ENCODE data around the gene ZNF221. TPM values are rescaled to one million over a fixed set of nuclear protein-coding genes. Genes with fewer than 3 reads are reported as not detected.

Gene ZNF221
- total RNA-seq, 1 donor from 2014 or later: 24.6 TPM

DNA sequence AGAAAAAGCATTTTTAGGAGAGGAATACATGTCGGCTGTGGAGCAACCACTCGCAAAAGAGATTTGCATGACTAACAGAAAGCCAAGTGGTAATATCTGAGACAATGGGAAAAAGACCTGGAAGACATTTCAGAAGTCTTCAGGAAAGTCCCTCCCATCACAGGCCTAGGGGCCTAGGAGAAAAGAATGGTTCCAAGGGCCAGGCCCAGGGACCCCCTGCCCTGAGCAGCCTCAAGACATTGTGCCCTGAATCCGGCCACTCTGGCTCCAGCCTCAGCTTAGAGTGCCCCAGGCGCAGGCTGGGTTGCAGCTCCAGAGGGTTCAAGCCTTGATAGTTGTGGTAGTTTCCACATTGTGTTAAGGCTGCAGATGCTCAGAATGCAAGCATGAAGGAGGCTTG lies 9.4 kb downstream of the ZNF221 start:
- no peak for DNase-seq

DNA sequence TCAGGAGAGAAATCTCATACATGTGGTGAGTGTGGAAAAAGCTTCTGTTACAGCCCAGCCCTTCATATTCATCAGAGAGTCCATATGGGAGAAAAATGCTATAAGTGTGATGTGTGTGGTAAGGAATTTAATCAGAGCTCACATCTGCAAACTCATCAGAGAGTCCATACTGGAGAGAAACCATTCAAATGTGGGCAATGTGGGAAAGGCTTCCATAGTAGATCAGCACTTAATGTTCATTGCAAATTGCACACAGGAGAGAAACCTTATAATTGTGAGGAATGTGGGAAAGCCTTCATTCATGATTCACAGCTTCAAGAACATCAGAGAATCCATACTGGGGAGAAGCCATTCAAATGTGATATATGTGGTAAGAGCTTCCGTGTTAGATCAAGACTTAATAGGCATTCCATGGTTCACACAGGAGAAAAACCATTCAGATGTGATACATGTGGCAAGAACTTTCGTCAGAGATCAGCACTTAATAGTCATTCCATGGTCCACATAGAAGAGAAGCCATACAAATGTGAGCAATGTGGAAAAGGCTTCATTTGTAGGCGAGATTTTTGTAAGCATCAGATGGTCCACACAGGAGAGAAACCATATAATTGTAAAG lies 15.2 kb downstream of the ZNF221 start:
- DNase-seq: no peak

DNA sequence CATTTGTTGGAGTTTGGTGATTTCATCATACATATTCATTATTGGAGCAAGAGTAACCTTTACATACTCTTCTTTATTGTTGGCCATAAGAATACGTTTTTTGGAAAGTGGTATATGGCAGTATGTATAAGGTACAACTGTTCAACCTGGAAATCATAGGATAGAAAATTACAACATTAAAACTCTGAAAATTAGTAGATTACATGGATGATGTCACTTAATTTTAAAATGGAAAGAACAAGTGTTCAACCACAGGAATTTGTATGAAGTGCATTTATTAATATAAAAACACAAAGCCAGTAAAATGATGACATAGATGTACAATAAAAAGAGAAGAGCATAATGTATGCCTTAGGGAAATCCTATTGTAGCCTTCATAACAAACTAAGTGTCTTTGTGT lies 25.7 kb downstream of the ZNF221 start:
- DNase-seq: no peak

DNA sequence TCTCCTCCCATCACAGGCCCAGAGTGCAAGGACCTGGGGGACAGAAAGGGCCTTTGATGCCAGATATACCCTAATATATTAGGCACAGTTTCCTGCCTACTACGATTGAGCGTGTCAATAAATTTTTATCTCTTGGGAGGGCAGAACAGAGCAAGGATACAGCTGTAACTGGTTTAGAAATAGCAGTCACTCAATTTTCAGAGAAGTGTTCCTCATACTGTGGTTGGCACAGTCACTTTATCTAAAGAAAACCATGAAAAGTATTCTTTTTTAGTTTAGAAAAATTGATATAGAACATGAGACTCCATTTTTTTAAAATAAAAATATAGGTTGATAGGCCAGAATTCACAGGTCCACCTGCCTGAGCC lies 32.5 kb downstream of the ZNF221 start:
- DNase-seq: no peak

DNA sequence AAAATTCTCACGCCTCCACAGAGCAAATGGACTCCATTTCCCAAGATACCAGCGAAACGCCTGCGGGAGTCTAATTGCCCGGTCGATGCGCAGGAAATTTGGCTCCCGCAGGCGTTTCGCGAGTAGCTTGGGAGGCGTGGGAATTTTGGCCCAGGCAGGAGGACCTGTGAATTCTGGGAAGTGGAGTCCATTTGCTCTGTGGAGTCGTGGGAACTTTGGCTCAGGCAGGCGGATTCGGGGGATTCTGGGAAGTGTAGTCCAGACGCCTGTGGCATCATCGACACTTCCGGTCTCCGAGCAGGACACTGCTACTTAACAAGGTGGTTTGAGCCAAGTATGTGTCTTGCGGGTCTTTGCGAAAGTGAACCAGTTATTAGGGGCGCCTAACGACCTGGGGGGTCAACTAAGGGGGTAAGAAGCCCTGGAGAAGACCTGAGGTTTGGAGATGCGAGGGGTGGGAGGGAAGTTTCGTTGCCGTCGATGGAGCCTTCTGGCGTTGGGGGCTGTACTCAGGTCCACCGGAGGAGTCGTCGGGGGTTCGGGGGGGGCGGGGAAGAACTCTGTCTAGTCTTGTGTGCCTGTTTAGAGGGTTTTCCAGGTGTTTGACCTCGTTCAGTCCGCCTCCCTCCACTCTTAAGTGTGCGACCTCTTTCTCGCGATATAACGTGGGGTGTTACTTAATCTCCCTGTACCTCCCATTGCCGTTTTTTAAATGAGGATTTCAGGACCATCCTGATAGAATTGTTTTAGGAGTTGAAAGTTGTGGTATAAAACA lies 33.1 kb downstream of the ZNF221 start, which contains the start of gene ZNF155:
TSS of gene ZNF155 (plus strand) at position 277 of the 775 bp plus-strand sequence. CDS start 4,356 bp downstream, outside the sequence.
- peak; percentile 93 for DNase-seq

DNA sequence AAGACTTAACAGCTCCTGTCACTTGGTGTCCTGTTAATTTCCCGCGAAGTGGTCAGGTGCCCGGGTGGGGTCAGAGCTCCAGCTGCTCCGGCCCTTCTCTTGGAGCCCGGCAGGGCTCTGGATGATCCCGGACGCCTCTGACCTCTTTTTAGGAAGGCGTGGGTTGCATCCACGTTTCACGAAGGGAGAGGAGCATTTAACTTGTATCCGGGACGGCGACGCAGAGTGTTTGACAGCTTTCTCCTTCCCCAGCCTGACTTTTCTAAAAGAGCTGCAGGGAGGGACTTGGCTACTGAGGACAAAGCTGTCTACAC lies 33.6 kb downstream of the ZNF221 start:
- DNase-seq: no peak

DNA sequence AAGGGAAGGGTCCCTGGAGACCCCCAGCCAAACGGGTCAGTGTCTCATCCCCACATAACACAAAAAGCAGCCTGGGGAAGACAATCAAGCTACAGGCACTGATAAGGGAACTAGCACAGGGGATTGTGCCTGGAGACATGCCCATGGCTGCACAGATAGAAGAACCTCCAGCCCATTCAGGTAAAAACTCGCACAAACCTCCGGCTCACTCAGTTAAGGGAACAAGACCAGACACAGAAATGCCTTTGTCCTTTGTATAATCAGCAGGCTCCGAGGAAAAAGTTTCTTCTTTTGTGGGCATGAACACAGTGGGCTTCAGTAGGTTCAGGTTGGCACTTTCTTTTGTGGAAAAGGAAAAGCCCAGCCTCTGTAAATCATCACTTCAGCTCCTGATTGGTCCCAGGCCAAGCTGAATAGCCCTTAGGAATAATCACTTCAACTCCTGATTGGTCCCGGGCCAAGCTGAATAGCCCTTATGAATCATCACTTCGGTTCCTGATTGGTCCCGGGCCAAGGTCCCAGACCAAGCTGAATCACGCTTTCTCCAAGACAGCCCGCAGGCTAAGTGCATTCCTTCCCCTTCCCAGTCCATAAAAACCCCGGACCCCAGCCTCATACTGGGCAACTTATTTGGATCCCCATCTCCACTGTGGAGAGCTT lies 46.7 kb downstream of the ZNF221 start:
- no peak for DNase-seq

DNA sequence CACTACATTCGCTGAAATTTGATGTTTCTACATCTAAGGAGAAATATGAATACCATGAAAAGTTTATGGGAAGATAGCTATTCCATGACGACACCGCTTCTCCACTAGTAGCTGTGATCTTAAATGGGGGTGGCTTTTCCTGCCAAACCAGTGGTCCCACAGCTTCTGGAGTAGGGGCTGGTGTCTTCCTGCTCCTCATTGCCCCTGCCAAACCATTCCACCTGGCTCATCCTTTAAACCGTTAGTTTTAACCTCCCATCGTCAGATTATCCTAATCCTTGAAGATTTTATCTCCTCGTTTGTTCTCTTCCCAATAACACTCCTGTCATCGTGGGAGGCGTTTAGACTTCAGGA lies 51.2 kb downstream of the ZNF221 start:
- no peak for DNase-seq

DNA sequence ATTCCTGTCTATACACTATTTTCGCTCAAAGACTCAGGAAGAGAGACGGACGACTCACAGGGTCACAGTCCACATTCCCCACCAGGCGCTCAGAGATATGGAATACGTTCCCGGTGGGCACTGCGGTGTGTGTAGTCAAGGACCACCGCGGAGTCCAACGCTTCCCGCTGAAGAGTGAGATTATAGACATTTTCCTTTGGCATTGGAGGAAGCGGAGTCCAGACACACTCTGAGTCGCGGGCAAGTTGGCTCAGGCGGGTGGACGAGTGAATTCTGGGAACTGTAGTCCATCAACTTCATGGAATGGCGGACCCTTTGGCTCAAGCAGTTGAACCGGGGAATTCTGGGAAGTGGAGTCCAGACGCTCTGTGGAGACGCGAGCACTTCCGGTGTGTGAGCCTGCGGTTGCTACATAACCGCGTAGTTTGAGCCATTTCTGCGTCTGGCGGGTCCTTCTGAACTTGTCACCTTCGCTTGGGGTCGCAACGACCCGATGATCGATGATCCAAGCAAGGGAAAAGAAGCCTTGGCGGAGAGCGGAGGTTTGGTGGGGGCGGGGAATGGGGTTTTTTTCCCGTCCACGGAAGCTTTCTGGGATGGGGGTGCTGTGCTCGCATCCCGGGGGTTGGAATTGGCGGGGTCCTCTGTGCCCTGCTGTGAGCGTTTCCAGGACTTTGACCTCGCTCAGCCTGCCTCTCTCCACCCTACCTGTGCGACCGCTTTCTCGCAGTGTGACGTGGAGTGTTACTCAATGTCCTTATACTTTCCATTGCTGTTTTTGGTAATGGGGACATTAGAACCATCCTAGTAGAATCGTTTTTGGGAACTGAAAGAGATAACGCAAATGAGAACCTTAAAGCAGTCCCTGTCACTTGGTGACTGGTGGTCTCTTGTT lies 51.8 kb downstream of the ZNF221 start, which contains the start of gene ZNF230:
TSS of gene ZNF230 (plus strand) at position 392 of the 895 bp plus-strand sequence. CDS start 4,122 bp downstream, outside the sequence.
- peak; percentile 92 for DNase-seq

DNA sequence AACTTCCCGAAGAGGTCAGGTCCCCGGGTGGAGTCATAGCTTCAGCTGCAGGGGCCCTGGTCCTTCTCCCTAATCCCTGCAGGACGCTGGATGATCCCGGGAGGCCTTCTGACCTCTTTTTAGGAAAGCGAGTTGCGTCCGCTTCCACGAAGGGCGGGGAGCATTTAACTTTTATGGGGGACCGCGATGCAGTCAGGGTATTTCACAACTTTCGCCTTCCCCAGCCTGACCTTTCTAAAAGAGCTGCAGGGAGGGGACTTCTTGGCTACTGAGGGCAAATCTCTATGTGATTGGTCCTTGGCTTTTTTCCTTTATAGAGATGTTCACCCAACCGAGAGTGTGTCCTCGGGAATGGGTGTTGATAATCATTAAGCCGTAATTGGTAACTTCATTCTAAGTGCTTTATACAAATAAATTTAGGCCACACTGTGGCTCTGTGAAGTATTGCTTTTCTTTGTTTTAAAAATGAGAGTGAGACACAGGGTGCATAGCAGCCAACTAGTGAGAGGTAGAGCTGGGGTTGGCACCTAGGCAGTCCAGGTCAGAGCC lies 52.5 kb downstream of the ZNF221 start:
- no peak for DNase-seq

DNA sequence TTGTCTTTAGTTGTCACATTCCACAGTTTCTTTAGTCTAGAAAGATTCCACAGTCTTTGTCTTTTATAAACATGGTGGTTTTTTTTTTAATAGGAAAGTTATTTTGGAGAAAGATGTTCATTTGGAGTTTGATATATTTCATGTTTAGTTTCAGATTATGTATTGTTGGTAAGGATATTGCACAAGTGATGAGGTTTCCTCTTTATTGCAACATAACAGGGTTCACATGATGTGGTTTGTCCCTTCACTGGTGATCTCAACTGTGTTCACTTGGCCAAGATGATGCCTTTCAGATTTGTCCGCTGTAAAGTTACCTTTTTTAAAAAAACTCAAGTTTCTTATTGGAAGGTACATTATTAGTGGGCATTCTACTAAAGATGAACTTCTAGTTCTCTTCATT lies 54.9 kb downstream of the ZNF221 start:
- no peak for DNase-seq

DNA sequence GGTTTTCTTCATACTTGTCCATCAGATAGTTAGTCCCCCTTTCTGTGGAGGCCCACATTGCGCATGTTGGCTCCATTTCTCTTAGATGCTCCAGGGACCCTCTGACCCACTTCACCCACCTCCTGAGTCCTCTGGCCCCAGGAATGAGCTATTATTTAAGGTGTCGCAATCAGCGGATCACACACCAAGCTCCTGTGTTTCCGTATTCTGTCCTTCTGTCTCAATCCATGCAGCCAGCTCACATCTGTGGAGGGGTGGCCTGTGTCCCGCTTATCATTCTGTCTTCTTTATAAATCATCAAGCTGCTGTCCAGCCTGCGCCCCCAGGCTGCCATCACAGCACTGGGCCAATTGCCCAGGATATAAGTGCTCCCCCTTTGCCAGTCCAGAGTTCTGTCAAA lies 56.4 kb downstream of the ZNF221 start:
- DNase-seq: no peak

DNA sequence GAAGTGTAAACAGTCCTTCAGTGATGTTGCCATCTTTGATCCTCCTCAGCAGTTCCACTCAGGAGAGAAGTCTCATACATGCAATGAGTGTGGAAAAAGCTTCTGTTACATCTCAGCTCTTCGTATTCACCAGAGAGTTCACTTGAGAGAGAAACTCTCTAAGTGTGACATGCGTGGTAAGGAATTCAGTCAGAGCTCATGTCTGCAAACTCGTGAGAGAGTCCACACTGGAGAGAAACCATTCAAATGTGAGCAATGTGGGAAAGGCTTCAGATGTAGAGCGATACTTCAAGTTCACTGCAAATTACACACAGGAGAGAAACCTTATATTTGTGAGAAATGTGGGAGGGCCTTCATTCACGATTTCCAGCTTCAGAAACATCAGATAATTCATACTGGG lies 59.4 kb downstream of the ZNF221 start:
- DNase-seq: no peak

Small RNA genes within 50 kb of the gene (small RNA-seq; reads per million reads assigned to genes)
- gene AC006213.5: not detected

Other genes with a start within 250 kb of the ZNF221 start
- not detected for gene IRGC, start 235.2 kb upstream of the ZNF221 start, total RNA-seq
- 6.4 TPM for gene SMG9, start 196.3 kb upstream of the ZNF221 start, total RNA-seq
- 0.16 TPM for gene KCNN4, start 170.3 kb upstream of the ZNF221 start, total RNA-seq
- gene LYPD5, start 148.8 kb upstream of the ZNF221 start, total RNA-seq: 1.6 TPM
- 44.8 TPM for gene ZNF283, start 123.9 kb upstream of the ZNF221 start, total RNA-seq
- gene ZNF404, start 67.3 kb upstream of the ZNF221 start, total RNA-seq: 3.6 TPM
- 30.1 TPM for gene ZNF45, start 15.9 kb upstream of the ZNF221 start, total RNA-seq
- 13.9 TPM for gene ZNF155, start 33.0 kb downstream of the ZNF221 start, total RNA-seq
- gene ZNF230, start 51.7 kb downstream of the ZNF221 start, total RNA-seq: 10.3 TPM
- 12.3 TPM for gene ZNF222, start 74.2 kb downstream of the ZNF221 start, total RNA-seq
- gene ZNF223, start 100.8 kb downstream of the ZNF221 start, total RNA-seq: 14.8 TPM
- gene ZNF284, start 120.9 kb downstream of the ZNF221 start, total RNA-seq: 8.3 TPM
- gene ZNF224, start 143.1 kb downstream of the ZNF221 start, total RNA-seq: 57.9 TPM
- 13.1 TPM for gene ZNF225, start 162.2 kb downstream of the ZNF221 start, total RNA-seq
- gene ZNF234, start 190.3 kb downstream of the ZNF221 start, total RNA-seq: 25.9 TPM
- 53.0 TPM for gene ZNF226, start 213.9 kb downstream of the ZNF221 start, total RNA-seq

All from occipital lobe (tissue), 3 donors.